Measurements from ENCODE around the gene ABI1.

The ABI1 gene

GRCh38 chr10:26815500-26815899, 45.3 kb downstream of the ABI1 start:
- DNase-seq (ENCODE audit: low read depth in 2 of 2) = no peak
- H3K4me3 ChIP-seq (replicated peaks in 1 of 2; ENCODE audit: low read depth in 2 of 2, low read length in 2 of 2) = no peak overlapping the region
- TF ChIP-seq, protein P1, sequence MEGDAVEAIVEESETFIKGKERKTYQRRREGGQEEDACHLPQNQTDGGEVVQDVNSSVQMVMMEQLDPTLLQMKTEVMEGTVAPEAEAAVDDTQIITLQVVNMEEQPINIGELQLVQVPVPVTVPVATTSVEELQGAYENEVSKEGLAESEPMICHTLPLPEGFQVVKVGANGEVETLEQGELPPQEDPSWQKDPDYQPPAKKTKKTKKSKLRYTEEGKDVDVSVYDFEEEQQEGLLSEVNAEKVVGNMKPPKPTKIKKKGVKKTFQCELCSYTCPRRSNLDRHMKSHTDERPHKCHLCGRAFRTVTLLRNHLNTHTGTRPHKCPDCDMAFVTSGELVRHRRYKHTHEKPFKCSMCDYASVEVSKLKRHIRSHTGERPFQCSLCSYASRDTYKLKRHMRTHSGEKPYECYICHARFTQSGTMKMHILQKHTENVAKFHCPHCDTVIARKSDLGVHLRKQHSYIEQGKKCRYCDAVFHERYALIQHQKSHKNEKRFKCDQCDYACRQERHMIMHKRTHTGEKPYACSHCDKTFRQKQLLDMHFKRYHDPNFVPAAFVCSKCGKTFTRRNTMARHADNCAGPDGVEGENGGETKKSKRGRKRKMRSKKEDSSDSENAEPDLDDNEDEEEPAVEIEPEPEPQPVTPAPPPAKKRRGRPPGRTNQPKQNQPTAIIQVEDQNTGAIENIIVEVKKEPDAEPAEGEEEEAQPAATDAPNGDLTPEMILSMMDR (IDR thresholded peaks at IDR 0.05; ENCODE audit: low read depth, low read length) = no peak

DNA sequence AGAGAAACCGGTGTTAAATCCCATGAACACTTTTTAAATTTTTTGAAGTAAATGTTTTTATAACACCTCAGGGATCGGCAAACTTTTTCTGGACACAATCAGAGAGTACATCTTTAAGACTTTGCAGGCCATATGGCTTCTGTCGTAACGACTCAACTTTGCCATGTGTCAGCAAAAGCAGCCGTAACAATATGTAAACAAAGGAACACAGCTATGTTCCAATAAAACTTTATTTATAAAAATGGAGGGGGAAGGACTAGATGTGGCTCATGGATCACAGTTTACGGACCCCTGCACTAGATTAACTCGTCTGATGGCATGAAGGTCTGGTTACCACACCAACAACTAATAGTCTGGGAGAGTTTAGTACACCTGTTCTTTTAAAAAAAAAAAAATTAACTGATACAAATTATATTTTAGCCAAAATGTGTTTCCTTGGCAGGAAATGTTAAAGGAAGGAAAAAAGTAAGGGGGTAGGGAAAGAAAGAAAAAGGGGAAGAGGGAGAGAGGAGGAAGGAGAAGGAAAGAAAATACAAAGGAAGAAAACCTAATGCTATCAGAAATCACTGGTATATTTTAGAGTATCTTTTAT, 50.2 kb downstream of the ABI1 start:
- DNase-seq (ENCODE audit: low read depth in 2 of 2) = no peak
- TF ChIP-seq, protein P1 (IDR thresholded peaks at IDR 0.05; ENCODE audit: low read depth, low read length) = no peak
- H3K4me3 ChIP-seq (replicated peaks in 1 of 2; ENCODE audit: low read depth in 2 of 2, low read length in 2 of 2) = no peak overlapping the region

GRCh38 chr10:26809973-26810372, 50.8 kb downstream of the ABI1 start:
- H3K4me3 ChIP-seq (replicated peaks in 1 of 2; ENCODE audit: low read depth in 2 of 2, low read length in 2 of 2) = no peak overlapping the region
- TF ChIP-seq, protein P1 (IDR thresholded peaks at IDR 0.05; ENCODE audit: low read depth, low read length) = no peak
- no peak for DNase-seq (ENCODE audit: low read depth in 2 of 2)

- H3K4me3 ChIP-seq (replicated peaks in 1 of 2; ENCODE audit: low read depth in 2 of 2, low read length in 2 of 2) = no peak overlapping the region
- TF ChIP-seq, protein P1 (IDR thresholded peaks at IDR 0.05; ENCODE audit: low read depth, low read length) = no peak
- no peak for DNase-seq (ENCODE audit: low read depth in 2 of 2)
Measured at GRCh38 chr10:26807532-26807931, 53.2 kb downstream of the ABI1 start.

- no peak for DNase-seq (ENCODE audit: low read depth in 2 of 2)
- no peak overlapping the region for H3K4me3 ChIP-seq (replicated peaks in 1 of 2; ENCODE audit: low read depth in 2 of 2, low read length in 2 of 2)
- TF ChIP-seq, protein P1 (IDR thresholded peaks at IDR 0.05; ENCODE audit: low read depth, low read length) = no peak
Measured at GRCh38 chr10:26806557-26806956, 54.2 kb downstream of the ABI1 start.

DNA sequence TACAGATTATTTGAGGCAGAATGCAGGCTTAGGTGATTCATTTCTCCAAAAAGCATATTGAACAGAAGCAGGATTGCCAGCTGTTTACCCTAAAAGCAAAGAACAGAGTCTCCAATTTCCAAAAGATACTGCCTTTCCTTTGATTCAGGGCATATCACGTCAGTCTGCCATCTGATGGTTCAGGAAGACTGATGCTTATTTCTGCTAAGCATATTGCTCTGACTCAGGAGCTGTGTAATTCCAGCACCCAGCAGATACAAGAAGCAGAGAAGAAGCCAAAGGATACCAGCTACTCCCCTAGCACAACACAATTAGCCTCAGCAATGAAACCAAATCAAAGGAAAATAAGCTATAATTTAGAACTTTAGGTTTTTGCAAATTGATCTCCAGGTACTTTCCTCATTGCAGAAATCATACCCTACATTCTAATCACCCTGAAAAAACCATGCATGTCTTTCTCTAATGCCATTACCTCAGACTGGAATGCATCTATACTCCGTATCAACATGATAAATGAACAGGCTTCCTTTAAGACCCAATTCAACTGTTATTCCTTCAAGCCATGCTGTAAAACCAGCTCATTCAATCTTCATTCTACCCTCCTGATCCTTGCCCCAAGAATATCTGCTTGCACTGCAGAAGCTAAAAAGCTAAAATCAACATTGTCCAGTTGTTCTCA, 55.1 kb downstream of the ABI1 start:
- peak; percentile 17 to 42 for DNase-seq (ENCODE audit: low read depth in 2 of 2)
- no peak overlapping the region for H3K4me3 ChIP-seq (replicated peaks in 1 of 2; ENCODE audit: low read depth in 2 of 2, low read length in 2 of 2)
- TF ChIP-seq, protein P1 (IDR thresholded peaks at IDR 0.05; ENCODE audit: low read depth, low read length) = no peak
